ENCODE results near the gene TMEM135.

The TMEM135 gene

DNA sequence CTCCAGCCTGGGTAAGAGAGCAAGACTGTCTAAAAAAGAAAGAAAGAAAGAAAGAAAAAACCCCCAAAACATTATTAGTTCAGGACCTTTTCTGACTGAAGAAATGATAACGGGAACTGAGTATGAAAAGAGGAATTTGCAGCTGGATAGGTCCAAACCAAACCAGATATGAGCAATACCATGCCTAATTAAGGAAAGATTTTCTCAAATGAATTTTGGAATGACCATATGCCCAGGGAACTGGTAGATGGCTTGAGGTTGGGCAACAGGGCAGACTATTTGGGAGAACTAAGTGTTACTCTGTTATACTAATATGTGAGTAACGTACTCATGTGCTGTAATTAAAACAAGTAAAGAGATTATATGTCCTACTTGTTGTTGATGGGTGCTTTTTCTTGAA is 186.1 kb downstream of the TMEM135 start:
- H3K27ac ChIP-seq (ENCODE audit: low read depth, low read length) = no peak overlapping the region
- no peak overlapping the region for H2AFZ ChIP-seq (ENCODE audit: low read depth, low read length, severe bottlenecking)
- H3K9ac ChIP-seq (ENCODE audit: low read length) = no peak overlapping the region
- H3K36me3 ChIP-seq (ENCODE audit: low read length) = no peaks in the 10 kb centered on the region
- no peaks in the 10 kb centered on the region for H3K9me3 ChIP-seq (ENCODE audit: insufficient read depth, low read length)
- no peaks in the 10 kb centered on the region for H3K27me3 ChIP-seq (ENCODE audit: low read length)
- no peaks in the 10 kb centered on the region for H3K9me2 ChIP-seq (replicated peaks; ENCODE audit: insufficient read depth, low read length)
- H4K20me1 ChIP-seq (ENCODE audit: low read depth, low read length) = no peaks in the 10 kb centered on the region
- TF ChIP-seq, protein P1, sequence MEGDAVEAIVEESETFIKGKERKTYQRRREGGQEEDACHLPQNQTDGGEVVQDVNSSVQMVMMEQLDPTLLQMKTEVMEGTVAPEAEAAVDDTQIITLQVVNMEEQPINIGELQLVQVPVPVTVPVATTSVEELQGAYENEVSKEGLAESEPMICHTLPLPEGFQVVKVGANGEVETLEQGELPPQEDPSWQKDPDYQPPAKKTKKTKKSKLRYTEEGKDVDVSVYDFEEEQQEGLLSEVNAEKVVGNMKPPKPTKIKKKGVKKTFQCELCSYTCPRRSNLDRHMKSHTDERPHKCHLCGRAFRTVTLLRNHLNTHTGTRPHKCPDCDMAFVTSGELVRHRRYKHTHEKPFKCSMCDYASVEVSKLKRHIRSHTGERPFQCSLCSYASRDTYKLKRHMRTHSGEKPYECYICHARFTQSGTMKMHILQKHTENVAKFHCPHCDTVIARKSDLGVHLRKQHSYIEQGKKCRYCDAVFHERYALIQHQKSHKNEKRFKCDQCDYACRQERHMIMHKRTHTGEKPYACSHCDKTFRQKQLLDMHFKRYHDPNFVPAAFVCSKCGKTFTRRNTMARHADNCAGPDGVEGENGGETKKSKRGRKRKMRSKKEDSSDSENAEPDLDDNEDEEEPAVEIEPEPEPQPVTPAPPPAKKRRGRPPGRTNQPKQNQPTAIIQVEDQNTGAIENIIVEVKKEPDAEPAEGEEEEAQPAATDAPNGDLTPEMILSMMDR (IDR thresholded peaks at IDR 0.05; ENCODE audit: insufficient read depth, low read length, poor library complexity, severe bottlenecking) = no peak
- no peak for TF ChIP-seq EZH2phosphoT487 (conservative IDR thresholded peaks at IDR 0.05; ENCODE audit: low read length)
- H3K79me2 ChIP-seq (ENCODE audit: insufficient read depth, low read length) = no peaks in the 10 kb centered on the region
- H3F3A ChIP-seq (ENCODE audit: insufficient read depth) = no peaks in the 10 kb centered on the region
- no peak overlapping the region for H3K4me2 ChIP-seq (ENCODE audit: low read depth, low read length, poor library complexity, severe bottlenecking)
- H3K4me3 ChIP-seq (ENCODE audit: insufficient read depth, low read length, poor library complexity, severe bottlenecking) = no peak overlapping the region

DNA sequence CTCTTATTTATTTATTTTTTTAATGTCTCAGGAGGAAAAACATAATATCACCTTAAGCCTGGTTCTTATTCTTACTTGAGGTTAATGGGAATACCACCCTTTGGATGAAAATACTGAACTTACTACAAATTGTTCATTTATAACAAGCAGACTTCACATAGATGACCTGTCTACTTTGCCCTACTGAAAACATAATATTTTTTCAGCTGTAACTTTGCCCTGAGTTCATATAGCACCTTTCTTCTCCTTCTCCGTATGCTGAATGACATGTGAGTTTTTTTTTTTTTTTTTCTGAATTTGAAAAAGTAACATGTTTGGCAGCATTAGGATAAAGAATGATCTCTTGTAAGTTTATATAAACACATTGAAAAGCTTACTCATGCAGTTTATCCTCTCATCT is 186.8 kb downstream of the TMEM135 start:
- no peaks in the 10 kb centered on the region for H3K79me2 ChIP-seq (ENCODE audit: insufficient read depth, low read length)
- no peaks in the 10 kb centered on the region for H4K20me1 ChIP-seq (ENCODE audit: low read depth, low read length)
- H2AFZ ChIP-seq (ENCODE audit: low read depth, low read length, severe bottlenecking) = no peak overlapping the region
- H3K4me2 ChIP-seq (ENCODE audit: low read depth, low read length, poor library complexity, severe bottlenecking) = no peak overlapping the region
- no peaks in the 10 kb centered on the region for H3F3A ChIP-seq (ENCODE audit: insufficient read depth)
- H3K9me2 ChIP-seq (replicated peaks; ENCODE audit: insufficient read depth, low read length) = no peaks in the 10 kb centered on the region
- TF ChIP-seq EZH2phosphoT487 (conservative IDR thresholded peaks at IDR 0.05; ENCODE audit: low read length) = no peak
- TF ChIP-seq, protein P1 (IDR thresholded peaks at IDR 0.05; ENCODE audit: insufficient read depth, low read length, poor library complexity, severe bottlenecking) = no peak
- H3K27ac ChIP-seq (ENCODE audit: low read depth, low read length) = no peak overlapping the region
- H3K9me3 ChIP-seq (ENCODE audit: insufficient read depth, low read length) = no peaks in the 10 kb centered on the region
- no peak overlapping the region for H3K4me3 ChIP-seq (ENCODE audit: insufficient read depth, low read length, poor library complexity, severe bottlenecking)
- H3K27me3 ChIP-seq (ENCODE audit: low read length) = no peaks in the 10 kb centered on the region
- no peaks in the 10 kb centered on the region for H3K36me3 ChIP-seq (ENCODE audit: low read length)
- H3K9ac ChIP-seq (ENCODE audit: low read length) = no peak overlapping the region

DNA sequence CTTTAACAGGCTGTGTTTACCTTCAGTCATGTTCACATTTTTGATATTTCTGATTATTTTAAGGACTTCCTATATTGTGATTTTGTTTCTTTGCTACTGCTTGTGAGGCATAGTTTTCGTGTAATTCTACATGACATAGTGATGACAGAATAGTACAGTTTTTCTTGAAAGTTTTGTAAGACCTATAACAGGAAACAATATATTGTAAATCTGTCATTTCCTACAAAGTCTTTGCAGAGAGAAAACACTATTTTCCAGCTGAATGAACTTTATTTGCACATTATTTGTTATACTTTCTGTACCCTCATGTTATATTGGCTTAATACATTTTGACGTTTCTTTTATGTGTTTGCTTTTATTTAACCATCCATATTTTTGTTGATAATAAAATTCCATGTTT is 191.1 kb downstream of the TMEM135 start:
- Histone ChIP-seq H3K27me3 (ENCODE audit: low read length) (no peaks in the 10 kb centered on the region), H3K27ac (ENCODE audit: low read depth, low read length) (no peak overlapping the region), H3F3A (ENCODE audit: insufficient read depth) (no peaks in the 10 kb centered on the region), H2AFZ (ENCODE audit: low read depth, low read length, severe bottlenecking) (no peak overlapping the region), H3K9me3 (ENCODE audit: insufficient read depth, low read length) (peaks cover 8% of the 10 kb centered on the region; the same call in 1 of the 2 replicates), H3K9me2 (replicated peaks; ENCODE audit: insufficient read depth, low read length) (no peaks in the 10 kb centered on the region), H3K79me2 (ENCODE audit: insufficient read depth, low read length) (no peaks in the 10 kb centered on the region), H3K4me3 (ENCODE audit: insufficient read depth, low read length, poor library complexity, severe bottlenecking) (no peak overlapping the region), H3K36me3 (ENCODE audit: low read length) (0 out of 2 replicates have a peak, but pooled peaks cover 5% of the 10 kb centered on the region), H3K4me2 (ENCODE audit: low read depth, low read length, poor library complexity, severe bottlenecking) (no peak overlapping the region), H3K9ac (ENCODE audit: low read length) (no peak overlapping the region), H4K20me1 (ENCODE audit: low read depth, low read length) (no peaks in the 10 kb centered on the region)
- no peak for TF ChIP-seq EZH2phosphoT487 (conservative IDR thresholded peaks at IDR 0.05; ENCODE audit: low read length)
- TF ChIP-seq, protein P1 (IDR thresholded peaks at IDR 0.05; ENCODE audit: insufficient read depth, low read length, poor library complexity, severe bottlenecking) = no peak
